Naive thymus-derived CD4-positive, alpha-beta T cell (primary cell): ENCODE measurements around the gene TLCD3B. TPM values are rescaled to one million over a fixed set of nuclear protein-coding genes. Genes with fewer than 3 reads are reported as not detected.
A peak's percentile ranks its signal among the peaks of the same experiment; 100 is the strongest.

Experiments used
- ATAC-seq: fragments of 150-1000 bp; cut with Tn5 transposase; 2 replicates; pipeline ENCODE4 v1.10.0; 2021; ENCODE audit warnings: mild to moderate bottlenecking, moderate library complexity
- CTCF ChIA-PET: fragments of 350-600 bp; sonication (Branson Sonifier 250); formaldehyde crosslinking; loops from one replicate; lab custom pipeline; 2021; ENCODE audit warnings: antibody characterized with exemption; lab: Charles Lee
- POLR2A ChIA-PET: fragments of 350-600 bp; sonication (Branson Sonifier 250); formaldehyde crosslinking; loops from one replicate; lab custom pipeline; 2021; ENCODE audit warnings: antibody characterized with exemption, inconsistent platforms; lab: Charles Lee
- DNase-seq, 9 donors: peaks; one replicate each; pipeline versions ENCODE4 v3.0.0 to v3.0.0-alpha.2; 2020 to 2022; ENCODE audit warnings: mixed read lengths in 1 of 9
- H3K27ac ChIP-seq: one replicate; pipeline ENCODE4 v1.7.0; 2013; ENCODE audit warnings: mild to moderate bottlenecking, low read depth, low read length, moderate library complexity
- H3K27me3 ChIP-seq, 2 donors: one replicate each; pipeline ENCODE4 v1.7.0; 2013; ENCODE audit warnings: low read length in 2 of 2, mild to moderate bottlenecking in 2 of 2, moderate library complexity in 2 of 2; ENCODE audit not compliant: control insufficient read depth in 2 of 2, insufficient read depth in 2 of 2
- H3K36me3 ChIP-seq, 3 experiments: 1 replicate in 2 of 3; 2 replicates in 1 of 3; pipeline ENCODE4 v1.7.0; 2013; ENCODE audit warnings: low read length in 3 of 3, mild to moderate bottlenecking in 3 of 3, moderate library complexity in 1 of 3; ENCODE audit not compliant: insufficient read depth in 3 of 3, control insufficient read depth in 2 of 3
- H3K4me1 ChIP-seq, 2 donors: one replicate each; pipeline ENCODE4 v1.7.0; 2013; ENCODE audit warnings: low read length in 2 of 2, mild to moderate bottlenecking in 2 of 2, moderate library complexity in 1 of 2; ENCODE audit not compliant: control insufficient read depth in 2 of 2, insufficient read depth in 2 of 2
- H3K4me3 ChIP-seq: 2 replicates; pipeline ENCODE4 v1.7.0; 2013; ENCODE audit warnings: mild to moderate bottlenecking, low read length
- H3K9me3 ChIP-seq, 3 experiments: 1 replicate in 2 of 3; 2 replicates in 1 of 3; pipeline ENCODE4 v1.7.0; 2013; ENCODE audit warnings: low read length in 3 of 3; ENCODE audit not compliant: control insufficient read depth in 2 of 3
- H3K27ac Mint-ChIP-seq, 9 donors: one replicate each; pipeline ENCODE4 v1.8.0; 2020 to 2022; ENCODE audit warnings: mixed read lengths in 9 of 9, mild to moderate bottlenecking in 8 of 9, moderate library complexity in 5 of 9, inconsistent platforms in 2 of 9
- H3K27me3 Mint-ChIP-seq, 5 donors: one replicate each; pipeline ENCODE4 v1.8.0; 2021 to 2022; ENCODE audit warnings: mixed read lengths in 5 of 5, mild to moderate bottlenecking in 1 of 5
- H3K36me3 Mint-ChIP-seq, 5 donors: one replicate each; pipeline ENCODE4 v1.8.0; 2020 to 2022; ENCODE audit warnings: mixed read lengths in 5 of 5, mild to moderate bottlenecking in 3 of 5, inconsistent platforms in 1 of 5
- H3K4me1 Mint-ChIP-seq, 7 donors: one replicate each; pipeline ENCODE4 v1.8.0; 2020 to 2022; ENCODE audit warnings: mixed read lengths in 7 of 7, mild to moderate bottlenecking in 3 of 7, inconsistent platforms in 1 of 7
- H3K4me3 Mint-ChIP-seq, 10 donors: one replicate each; pipeline ENCODE4 v1.8.0; 2020 to 2022; ENCODE audit warnings: mild to moderate bottlenecking in 10 of 10, mixed read lengths in 10 of 10, moderate library complexity in 6 of 10, inconsistent platforms in 2 of 10
- H3K9me3 Mint-ChIP-seq, 11 donors: one replicate each; pipeline ENCODE4 v1.8.0; 2020 to 2022; ENCODE audit warnings: mixed read lengths in 11 of 11, mild to moderate bottlenecking in 4 of 11, inconsistent platforms in 1 of 11, moderate library complexity in 1 of 11
- intact Hi-C, 2 donors: fragments of 100-400 bp; cut with micrococcal nuclease; formaldehyde crosslinking; loops; one replicate each; pipeline ENCODE4 v1.15.1; 2023
- polyA plus RNA-seq, 2 donors: library from polyadenylated mRNA; unstranded; fragments of 300-500 nt; fragmentation: Illumina TruSeq; gene quantifications; one replicate each; pipeline ENCODE4 v1.2.3, GENCODE V29; 2021
- total RNA-seq, 6 experiments: library from RNA in 5 of 6; stranded (reverse) in 5 of 6; gene quantifications; 1 replicate in 5 of 6; 2 replicates in 1 of 6; pipeline ENCODE4 v1.2.3 and lab custom pipeline; 2021 to 2026

Gene TLCD3B
- total and polyA plus RNA-seq, 7 experiments from 2014 or later, result 1.2 to 2.3 TPM; not detected in 5

DNA sequence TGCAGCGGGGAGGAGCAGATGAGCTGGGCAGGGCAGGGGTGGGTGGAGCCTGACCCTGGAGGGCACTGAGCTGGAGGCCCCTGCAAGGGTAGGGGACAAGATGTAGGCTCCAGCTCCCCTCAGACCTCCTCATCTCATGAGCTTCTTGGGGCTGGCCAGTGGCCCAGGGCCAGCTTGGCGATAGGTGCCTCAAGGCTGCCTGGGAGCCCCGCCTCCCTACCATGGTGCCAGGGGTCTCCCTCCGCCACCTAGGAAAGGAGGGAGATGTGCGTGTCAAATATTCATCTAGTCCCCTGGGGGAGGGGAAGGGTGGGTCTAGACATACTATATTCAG lies 39.5 kb downstream of the TLCD3B start:
- peaks cover 14 to 24% (median 18%) of the 10 kb centered on the region in 7 donors for H3K4me1 Mint-ChIP-seq
- H3K27me3 Mint-ChIP-seq, result no peaks in the 10 kb centered on the region
- Histone ChIP-seq H3K27ac (no peak overlapping the region), H3K27me3 (no peaks in the 10 kb centered on the region), H3K9me3 (no peaks in the 10 kb centered on the region), H3K4me3 (no peak overlapping the region), H3K4me1 (peaks cover 11% of the 10 kb centered on the region in 2 donors), H3K36me3 (peaks cover 0 to 77% (median 0%) of the 10 kb centered on the region in 3 experiments)
- ATAC-seq (no peak), DNase-seq (no peak)
- ChIA-PET CTCF (no interaction called here), POLR2A (interaction anchor here (1.1 kb wide), 1 partner anchor 13 kb away, joined by 3 read pairs; no protein-coding TSS in a partner anchor)
- H3K27ac Mint-ChIP-seq, result no peak overlapping the region
- peaks cover 0 to 28% (median 14%) of the 10 kb centered on the region in 5 donors for H3K36me3 Mint-ChIP-seq
- intact Hi-C loops, result loop anchor here in 1 of 2 donors (10.0 kb wide), 1 partner anchor 1127 kb away; the partner anchor contains the start of gene SH2B1
- H3K9me3 Mint-ChIP-seq, result no peaks in the 10 kb centered on the region
- H3K4me3 Mint-ChIP-seq, result no peak overlapping the region

DNA sequence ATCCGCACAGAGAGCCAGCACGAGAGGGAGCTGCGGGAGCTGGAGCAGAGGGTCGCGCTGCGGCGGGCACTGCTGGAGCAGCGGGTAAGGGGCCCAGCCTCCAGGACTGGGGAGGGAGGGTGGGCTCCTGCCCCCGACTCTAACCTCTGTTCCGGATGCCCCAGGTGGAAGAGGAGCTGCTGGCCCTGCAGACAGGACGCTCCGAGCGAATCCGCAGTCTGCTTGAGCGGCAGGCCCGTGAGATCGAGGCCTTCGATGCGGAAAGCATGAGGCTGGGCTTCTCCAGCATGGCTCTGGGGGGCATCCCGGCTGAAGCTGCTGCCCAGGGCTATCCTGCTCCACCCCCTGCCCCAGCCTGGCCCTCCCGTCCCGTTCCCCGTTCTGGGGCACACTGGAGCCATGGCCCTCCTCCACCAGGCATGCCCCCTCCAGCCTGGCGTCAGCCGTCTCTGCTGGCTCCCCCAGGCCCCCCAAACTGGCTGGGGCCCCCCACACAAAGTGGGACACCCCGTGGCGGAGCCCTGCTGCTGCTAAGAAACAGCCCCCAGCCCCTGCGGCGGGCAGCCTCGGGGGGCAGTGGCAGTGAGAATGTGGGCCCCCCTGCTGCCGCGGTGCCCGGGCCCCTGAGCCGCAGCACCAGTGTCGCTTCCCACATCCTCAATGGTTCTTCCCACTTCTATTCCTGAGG lies 40.0 kb downstream of the TLCD3B start:
- ChIA-PET CTCF (no interaction called here), POLR2A (interaction anchor here (1.1 kb wide), 1 partner anchor 13 kb away, joined by 3 read pairs; no protein-coding TSS in a partner anchor)
- H3K4me1 ChIP-seq, result peaks cover 9 to 11% of the 10 kb centered on the region in 2 donors
- peaks cover 2 to 28% (median 15%) of the 10 kb centered on the region in 5 donors for H3K36me3 Mint-ChIP-seq
- H3K9me3 Mint-ChIP-seq, result no peaks in the 10 kb centered on the region
- DNase-seq (no peak), ATAC-seq (no peak)
- H3K27ac Mint-ChIP-seq, result peak overlapping the region in 1 of 9 donors; percentile 14
- H3K4me3 ChIP-seq, result no peak overlapping the region
- H3K27ac ChIP-seq, result no peak overlapping the region
- H3K36me3 ChIP-seq, result peaks cover 0 to 82% (median 0%) of the 10 kb centered on the region in 3 experiments
- intact Hi-C loops, result loop anchor here in 1 of 2 donors (10.0 kb wide), 1 partner anchor 1126 kb away; the partner anchor contains the start of gene SH2B1
- peaks cover 13 to 19% (median 14%) of the 10 kb centered on the region in 7 donors for H3K4me1 Mint-ChIP-seq
- no peaks in the 10 kb centered on the region for H3K9me3 ChIP-seq
- H3K4me3 Mint-ChIP-seq, result no peak overlapping the region
- no peaks in the 10 kb centered on the region for H3K27me3 Mint-ChIP-seq
- no peaks in the 10 kb centered on the region for H3K27me3 ChIP-seq

DNA sequence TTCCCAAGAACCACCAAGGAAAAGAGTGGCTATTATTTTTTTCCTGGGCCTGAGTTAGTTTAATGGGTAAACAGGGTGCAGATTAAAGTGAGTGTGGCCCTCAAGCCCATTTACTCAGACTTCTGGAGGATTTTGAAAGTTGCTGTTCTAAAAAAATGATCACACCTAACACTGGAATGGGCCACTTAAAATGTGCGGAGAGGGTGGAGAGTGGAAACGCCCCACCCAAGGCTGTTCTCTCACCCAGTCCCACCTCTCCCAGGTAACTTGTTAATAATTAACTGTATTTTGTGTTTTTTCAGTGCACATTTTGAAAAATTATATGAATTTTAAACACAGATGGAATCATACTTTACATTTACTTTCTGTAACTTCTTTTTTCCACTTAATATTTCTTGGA lies 41.0 kb downstream of the TLCD3B start:
- Mint-ChIP-seq H3K4me1 (peaks cover 11 to 13% (median 13%) of the 10 kb centered on the region in 7 donors), H3K27me3 (no peaks in the 10 kb centered on the region), H3K9me3 (no peaks in the 10 kb centered on the region), H3K4me3 (no peak overlapping the region), H3K27ac (peak overlapping the region in 1 of 9 donors; percentile 69), H3K36me3 (peaks cover 4 to 30% (median 17%) of the 10 kb centered on the region in 5 donors)
- Histone ChIP-seq H3K9me3 (no peaks in the 10 kb centered on the region), H3K27me3 (no peaks in the 10 kb centered on the region), H3K36me3 (peaks cover 0 to 85% (median 0%) of the 10 kb centered on the region in 3 experiments), H3K27ac (no peak overlapping the region), H3K4me1 (peaks cover 9 to 11% of the 10 kb centered on the region in 2 donors), H3K4me3 (no peak overlapping the region)
- intact Hi-C loops, result loop anchor here in 1 of 2 donors (10.0 kb wide), 1 partner anchor 1125 kb away; the partner anchor contains the start of gene SH2B1
- ChIA-PET CTCF (no interaction called here), POLR2A (interaction anchor here (0.5 kb wide), 1 partner anchor 64 kb away, joined by 3 read pairs; the partner anchor contains the start of gene KCTD13)
- DNase-seq, result no peak
- ATAC-seq, result no peak

DNA sequence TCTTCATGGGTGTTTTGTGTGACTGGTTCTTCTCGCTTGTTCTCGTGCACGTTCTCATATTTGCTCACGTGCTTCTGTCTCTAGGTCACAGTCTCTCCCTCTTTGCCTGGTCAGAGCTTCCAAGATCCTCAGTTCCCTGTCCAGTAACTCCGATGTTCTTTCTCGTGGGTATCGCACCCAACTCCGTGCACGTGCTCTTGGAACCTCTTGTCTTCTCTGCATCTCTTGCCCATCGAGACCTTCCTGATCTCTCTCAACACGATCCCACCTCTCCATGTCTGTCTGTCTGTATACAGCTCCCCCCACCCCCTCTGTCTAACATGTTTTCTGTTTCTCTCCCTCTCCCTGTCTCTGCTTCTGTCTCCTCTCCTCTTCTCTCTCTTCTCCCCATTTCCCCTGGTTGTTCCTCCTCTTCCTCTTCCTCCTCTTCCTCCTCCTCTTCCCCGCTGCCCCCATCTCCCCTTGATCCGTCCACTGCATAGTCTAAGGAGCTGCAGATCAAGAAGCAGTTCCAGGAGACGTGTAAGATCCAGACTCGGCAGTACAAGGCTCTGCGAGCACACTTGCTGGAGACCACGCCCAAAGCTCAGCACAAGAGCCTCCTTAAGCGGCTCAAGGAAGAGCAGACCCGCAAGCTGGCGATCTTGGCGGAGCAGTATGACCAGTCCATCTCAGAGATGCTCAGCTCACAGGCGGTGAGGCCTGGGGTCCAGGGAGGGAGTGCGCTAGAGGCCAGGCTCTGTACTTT lies 41.8 kb downstream of the TLCD3B start:
- H3K9me3 ChIP-seq, result no peaks in the 10 kb centered on the region
- no peak overlapping the region for H3K4me3 ChIP-seq
- Mint-ChIP-seq H3K27me3 (no peaks in the 10 kb centered on the region), H3K4me3 (no peak overlapping the region), H3K27ac (peak overlapping the region in 2 of 9 donors; percentile 2 to 69), H3K36me3 (peaks cover 7 to 31% (median 17%) of the 10 kb centered on the region in 5 donors), H3K9me3 (no peaks in the 10 kb centered on the region), H3K4me1 (peaks cover 4 to 6% (median 5%) of the 10 kb centered on the region in 7 donors)
- intact Hi-C loops, result no loop called here
- DNase-seq (no peak), ATAC-seq (no peak)
- CTCF ChIA-PET, result no interaction called here
- no peak overlapping the region for H3K27ac ChIP-seq
- POLR2A ChIA-PET, result interaction anchor here (0.5 to 1.0 kb wide), 2 partner anchors 16 to 63 kb away, joined by 3 read pairs; partner anchors contain the start of genes KCTD13 and TAOK2
- peaks cover 1 to 4% of the 10 kb centered on the region in 2 donors for H3K4me1 ChIP-seq
- H3K36me3 ChIP-seq, result peaks cover 0 to 93% (median 0%) of the 10 kb centered on the region in 3 experiments
- no peaks in the 10 kb centered on the region for H3K27me3 ChIP-seq

DNA sequence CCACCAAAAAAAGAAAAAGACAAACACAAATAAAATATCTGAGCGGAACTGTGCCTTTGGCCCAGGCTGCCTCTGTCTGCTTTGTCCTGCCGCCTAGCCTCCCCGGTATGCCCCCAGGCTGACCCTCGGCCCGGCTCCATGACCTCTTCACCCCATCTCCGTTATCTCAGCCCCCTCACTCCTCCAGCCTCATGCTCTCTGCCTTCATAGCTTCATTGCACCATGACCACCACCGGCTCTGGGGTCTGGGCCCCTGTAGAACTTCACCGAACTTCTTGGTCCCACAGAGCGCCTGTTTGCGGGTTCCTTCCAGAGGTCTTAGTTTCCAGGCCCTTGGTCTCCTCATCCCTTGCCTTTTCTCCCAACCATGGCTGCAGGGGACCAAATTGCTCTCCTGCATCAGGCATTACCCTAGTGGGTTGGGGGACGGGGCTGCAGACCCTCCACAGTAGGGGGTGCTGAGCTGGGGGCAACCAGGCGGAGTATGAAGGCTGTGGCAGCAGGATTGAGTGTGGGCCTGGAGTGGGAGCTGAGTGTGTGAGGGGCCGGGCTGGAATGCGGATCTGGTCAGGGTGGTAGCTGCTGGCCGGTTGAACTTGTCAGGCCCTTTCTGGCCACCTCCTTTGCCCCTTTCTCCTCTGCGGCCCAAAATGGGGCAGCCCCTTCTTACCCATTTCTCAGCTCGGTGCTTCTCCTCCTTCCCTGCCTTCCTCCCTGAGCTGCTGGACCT lies 42.6 kb downstream of the TLCD3B start:
- ATAC-seq, result no peak
- CTCF ChIA-PET, result no interaction called here
- peak overlapping the region in 3 of 9 donors; percentile 26 to 69 (median 41) for H3K27ac Mint-ChIP-seq
- peaks cover 11 to 39% (median 17%) of the 10 kb centered on the region in 5 donors for H3K36me3 Mint-ChIP-seq
- no peaks in the 10 kb centered on the region for H3K4me1 ChIP-seq
- H3K27me3 Mint-ChIP-seq, result no peaks in the 10 kb centered on the region
- H3K27ac ChIP-seq, result no peak overlapping the region
- no peaks in the 10 kb centered on the region for H3K9me3 Mint-ChIP-seq
- intact Hi-C loops, result no loop called here
- POLR2A ChIA-PET, result interaction anchor here (1.0 kb wide), 1 partner anchor 15 kb away, joined by 3 read pairs; the partner anchor contains the start of gene TAOK2
- H3K9me3 ChIP-seq, result no peaks in the 10 kb centered on the region
- H3K27me3 ChIP-seq, result no peaks in the 10 kb centered on the region
- no peaks in the 10 kb centered on the region for H3K4me1 Mint-ChIP-seq
- peak overlapping the region in 1 of 10 donors; percentile 25 for H3K4me3 Mint-ChIP-seq
- no peak overlapping the region for H3K4me3 ChIP-seq
- DNase-seq, result no peak
- H3K36me3 ChIP-seq, result peaks cover 0 to 98% (median 0%) of the 10 kb centered on the region in 3 experiments
